GM19324 (cell line): ENCODE data around the gene LMAN1.

Experiments used
- ATAC-seq: cut with Tn5 transposase; IDR thresholded peaks from one replicate; pipeline ENCODE4 v1.9.1; 2021; ENCODE audit warnings: mild to moderate bottlenecking, moderate library complexity; ENCODE audit not compliant: unreplicated experiment, low FRiP score

Gene LMAN1

GRCh38 chr18:59358712-59359575 is at the start of gene LMAN1:
LMAN1 (minus strand) TSS chr18:59359265; CDS start chr18:59359244, 21 bp downstream.
- peak; percentile 97 for ATAC-seq

DNA sequence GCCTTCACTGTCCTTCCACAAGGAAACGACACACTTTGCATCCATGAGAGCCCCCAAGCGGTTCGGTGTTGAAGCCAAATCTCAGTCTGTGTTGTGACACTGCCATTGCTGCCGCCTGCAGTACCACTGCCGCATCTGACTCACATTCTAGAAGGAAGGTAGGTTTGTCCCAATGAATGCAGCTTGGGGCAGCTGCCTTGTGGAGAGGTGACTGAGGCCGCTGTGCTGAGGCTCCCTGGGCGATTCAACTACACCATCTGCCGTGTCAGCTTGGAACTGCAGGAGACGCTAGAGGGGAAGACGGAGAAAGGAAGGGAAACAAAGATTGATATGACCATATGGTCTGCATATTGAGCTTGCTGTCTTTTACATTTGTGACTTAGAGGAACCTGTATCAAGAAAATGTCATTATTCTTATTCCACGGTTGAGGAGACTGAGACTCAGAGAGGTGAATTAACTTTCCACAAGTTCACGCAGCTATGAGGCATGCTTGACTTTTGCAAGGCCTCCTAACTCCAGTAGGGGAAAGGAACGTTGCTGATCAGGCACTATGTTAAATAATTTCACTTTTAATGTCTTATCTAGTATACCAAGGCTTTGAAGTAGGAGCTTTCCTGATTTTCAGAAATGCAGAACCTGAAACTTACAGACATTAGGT is 43.5 kb upstream of the LMAN1 start:
- peak; percentile 96 for ATAC-seq

- ATAC-seq, result no peak
Observed at GRCh38 chr18:59400407-59400806, 41.3 kb upstream of the LMAN1 start.

DNA sequence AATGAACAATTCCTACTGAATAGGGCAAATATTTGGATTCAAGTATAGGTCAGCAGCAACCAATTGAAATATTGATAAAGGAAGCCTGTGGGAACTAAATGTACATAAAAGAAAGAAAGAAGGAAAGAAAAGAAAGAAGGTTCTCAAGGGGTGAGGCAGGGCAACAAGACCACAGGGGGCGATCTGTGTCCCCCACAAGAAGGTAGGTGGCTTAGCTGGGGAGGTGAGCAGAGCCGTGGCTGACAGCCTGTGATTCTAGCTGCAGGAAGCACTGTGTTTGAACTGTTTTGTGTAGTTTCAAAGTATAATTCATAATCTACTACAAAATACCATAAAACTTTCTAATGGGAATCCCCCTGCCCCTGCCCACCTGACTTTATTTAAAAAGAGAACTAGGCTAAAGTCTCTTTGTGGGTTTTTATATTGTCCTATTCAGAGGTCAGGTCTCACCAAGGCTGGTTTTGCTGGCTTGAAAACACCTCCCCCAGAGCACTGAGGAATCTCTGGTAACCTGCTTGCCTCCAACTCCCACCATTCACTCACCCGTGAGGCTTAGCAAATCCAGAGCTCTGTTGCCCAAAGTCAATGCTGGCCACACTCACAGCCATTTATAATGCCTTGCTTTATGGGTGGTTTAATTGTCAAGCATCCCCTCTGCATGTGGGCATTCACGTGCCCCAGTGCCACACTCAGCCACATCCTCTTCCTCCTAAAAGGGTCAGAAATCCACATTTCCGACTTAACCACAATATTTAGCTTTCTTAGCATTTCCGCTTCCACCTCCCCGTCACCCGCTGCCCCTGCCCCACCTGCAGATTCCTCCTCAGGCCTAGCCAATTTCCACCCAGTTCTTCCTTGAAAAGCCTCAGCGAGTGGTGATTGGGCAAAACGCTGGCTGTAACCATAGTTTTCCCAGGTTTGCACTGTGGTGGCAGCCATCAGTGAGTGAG is 36.4 kb upstream of the LMAN1 start:
- ATAC-seq, result no peak

DNA sequence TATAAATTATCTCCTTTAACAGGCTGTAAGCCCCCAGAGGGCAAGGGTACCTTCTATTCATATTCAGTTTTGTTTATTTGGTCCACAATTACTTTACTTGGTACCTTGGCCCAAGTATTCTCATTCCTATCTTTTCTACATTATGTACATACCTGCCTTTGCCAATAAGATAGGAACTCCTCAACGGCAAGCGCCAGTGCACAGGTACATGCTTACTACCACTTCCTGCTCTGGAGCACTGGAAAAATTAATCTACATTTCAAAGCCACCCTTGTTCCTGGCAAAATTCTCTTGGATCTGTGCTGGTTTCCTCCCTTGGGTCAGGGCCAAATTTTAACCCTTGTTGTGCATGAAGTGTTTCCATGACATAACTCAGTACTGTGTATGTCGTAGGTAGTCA is 34.3 kb upstream of the LMAN1 start:
- no peak for ATAC-seq

- no peak for ATAC-seq
Observed at GRCh38 chr18:59388817-59389216, 29.8 kb upstream of the LMAN1 start.

- ATAC-seq, result no peak
Observed at GRCh38 chr18:59387687-59388565, 28.9 kb upstream of the LMAN1 start.

DNA sequence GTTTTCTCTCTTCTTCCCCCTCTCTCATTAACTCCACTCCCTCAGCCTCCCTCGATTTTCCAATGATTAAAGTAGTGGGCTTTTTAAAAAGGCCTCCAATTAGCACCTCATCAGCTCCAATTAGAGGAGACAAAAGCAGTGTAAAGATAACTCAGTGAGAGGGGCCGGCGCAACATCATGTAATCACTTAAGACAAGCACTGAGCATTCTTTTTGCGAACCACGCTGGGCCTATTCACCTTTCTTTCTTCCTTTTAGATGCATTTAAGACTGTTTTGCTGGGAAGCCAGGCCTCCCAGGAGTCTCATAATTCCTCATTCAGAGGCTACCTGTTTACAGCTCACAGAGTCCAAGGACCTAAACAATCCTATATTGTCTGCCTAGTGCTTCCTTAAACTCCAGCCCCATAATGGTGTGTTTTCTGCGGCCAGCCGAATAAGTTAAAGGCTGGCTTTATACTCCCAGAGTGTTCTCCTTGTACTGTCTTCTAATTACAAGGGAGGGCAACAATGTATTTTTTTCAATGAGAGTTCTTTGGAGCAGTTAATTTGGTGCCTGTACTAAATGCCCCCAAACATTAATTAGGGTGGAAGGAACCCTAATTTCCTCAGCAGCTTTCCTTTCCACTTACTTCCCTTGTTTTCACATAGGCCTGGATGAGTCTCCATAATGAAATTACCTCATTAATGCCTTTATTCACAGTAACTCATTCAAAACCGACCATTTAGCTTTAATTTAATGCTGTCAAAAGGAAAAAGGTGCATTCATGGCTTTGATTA is 28.0 kb upstream of the LMAN1 start:
- ATAC-seq, result no peak

GRCh38 chr18:59385191-59385590 is 26.1 kb upstream of the LMAN1 start:
- ATAC-seq, result no peak

DNA sequence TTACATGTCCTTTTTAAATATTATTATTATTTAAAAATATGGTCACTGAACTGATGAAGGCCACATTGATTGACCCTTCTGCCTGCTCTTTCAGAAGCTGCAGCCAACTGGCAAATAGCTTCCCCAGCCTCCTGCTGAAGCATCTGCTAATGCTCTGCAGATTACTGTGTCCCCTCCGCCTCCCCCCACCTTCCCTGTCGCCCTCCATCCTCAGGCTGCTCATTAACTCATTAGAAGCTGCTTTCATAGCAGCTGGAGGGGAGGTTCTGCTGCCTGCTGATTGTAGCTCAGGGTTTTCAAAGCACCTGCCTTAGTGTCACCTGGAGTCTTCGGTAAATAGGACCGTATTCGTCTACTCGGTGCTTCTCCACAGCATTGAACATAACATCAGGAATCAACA is 24.8 kb upstream of the LMAN1 start:
- no peak for ATAC-seq

DNA sequence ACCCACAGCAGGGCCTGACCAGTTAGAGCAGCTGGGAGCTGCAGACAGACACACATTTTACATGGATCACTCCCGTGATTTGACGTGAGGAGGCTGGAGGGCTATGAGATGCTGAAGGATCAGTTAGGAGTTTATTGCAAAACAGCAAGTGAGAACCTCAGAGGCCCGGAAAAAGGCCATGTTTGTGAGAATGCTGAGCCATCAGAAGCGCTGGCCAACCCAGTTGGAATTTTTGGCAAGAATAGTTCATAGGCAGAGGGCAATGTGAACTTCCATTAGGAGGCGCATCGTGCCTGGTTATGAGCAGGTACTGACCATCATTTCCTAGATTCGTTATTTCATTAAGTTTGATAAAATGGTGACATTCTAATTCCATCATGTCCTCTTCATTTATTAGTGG is 23.3 kb upstream of the LMAN1 start:
- no peak for ATAC-seq

DNA sequence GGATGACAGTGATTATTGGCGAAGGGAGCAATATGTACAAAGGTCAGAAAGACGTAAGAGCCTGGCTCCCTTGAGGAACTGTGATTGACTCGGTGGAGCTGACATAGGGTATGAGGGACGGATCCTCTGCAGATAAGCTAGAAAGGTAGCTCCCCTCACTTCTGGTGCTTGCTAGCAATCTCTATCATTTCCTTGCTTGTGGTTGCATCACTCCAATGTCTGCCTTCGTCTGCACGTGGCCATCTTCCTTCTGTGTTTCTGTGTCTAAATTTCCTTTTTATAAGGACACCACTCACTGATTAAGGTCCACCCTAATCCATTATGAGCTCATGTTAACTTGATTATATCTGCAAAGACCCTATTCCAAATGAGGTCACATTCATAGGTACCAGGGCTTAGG is 22.9 kb upstream of the LMAN1 start:
- ATAC-seq, result no peak

DNA sequence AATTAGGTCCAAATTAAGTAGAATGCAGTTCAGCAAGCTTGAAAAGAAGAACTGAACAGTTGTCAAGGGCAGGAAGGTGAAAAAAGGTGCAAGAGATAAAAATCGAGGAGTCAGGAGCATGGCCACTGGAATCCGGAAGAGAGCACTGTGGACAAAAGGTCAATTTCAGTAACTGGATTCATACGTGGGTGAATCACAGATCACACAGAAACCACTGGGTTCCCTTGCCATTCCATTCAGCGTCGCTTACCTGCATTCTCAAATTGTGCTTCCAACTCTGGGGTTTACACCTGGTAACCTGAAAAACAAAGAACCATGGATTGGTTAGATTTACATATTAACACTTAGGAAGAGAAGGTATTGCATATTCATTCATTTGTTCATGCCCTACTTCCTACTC is 21.6 kb upstream of the LMAN1 start:
- ATAC-seq, result no peak

GRCh38 chr18:59379772-59380522 is 20.9 kb upstream of the LMAN1 start:
- ATAC-seq, result no peak

DNA sequence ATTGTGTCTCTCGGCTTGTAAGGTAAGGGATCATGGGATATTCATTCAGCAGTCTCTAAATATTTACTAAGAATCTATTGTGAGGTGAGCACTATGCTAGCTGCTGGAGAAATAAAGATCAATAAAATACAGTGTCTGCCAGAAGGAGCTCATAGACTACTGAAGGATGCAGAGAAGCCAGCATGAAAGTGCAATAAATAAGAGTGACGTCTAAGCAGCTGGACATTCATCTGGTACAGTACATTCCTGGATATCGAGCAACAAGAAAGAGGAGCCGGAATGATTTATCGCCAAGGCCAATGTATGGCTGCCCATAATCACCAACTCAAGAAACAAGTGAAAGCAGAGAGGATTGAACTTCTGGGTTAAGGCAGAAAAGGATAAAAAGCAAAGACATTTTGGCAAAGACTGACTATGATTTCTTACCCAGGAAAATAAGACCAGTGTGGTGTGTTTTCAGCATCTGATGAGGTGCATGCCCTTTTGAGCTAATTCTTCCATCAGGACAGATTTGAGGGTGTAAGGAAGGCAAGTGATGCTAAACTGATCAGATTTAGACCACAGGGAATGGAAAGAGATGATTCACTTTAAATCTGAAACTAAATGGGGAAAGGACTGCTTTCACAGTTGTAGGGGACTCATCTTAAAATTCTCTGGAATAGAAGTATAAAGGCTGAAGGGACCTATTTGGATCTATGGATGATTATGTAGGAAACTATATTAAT is 18.7 kb upstream of the LMAN1 start:
- ATAC-seq, result no peak

- no peak for ATAC-seq
Observed at GRCh38 chr18:59376351-59376935, 17.4 kb upstream of the LMAN1 start.

- no peak for ATAC-seq
Observed at GRCh38 chr18:59374128-59374527, 15.1 kb upstream of the LMAN1 start.
